ENCODE results near the gene LARP4B.

The LARP4B gene

GRCh38 chr10:932589-932988 lies 1.1 kb upstream of the LARP4B start:
- no peaks in the 10 kb centered on the region for H3K9me3 ChIP-seq (ENCODE audit: control insufficient read depth, insufficient read depth, low read depth, low read length)
- POLR2A ChIA-PET = interaction anchor here (0.6 kb wide), 1 partner anchor 11 kb away, joined by 3 read pairs; no protein-coding TSS in a partner anchor
- H3K36me3 ChIP-seq (ENCODE audit: control insufficient read depth in 2 of 2, insufficient read depth in 1 of 2, low read length in 2 of 2) = peaks cover 0 to 10% of the 10 kb centered on the region in 2 experiments; a peak in 2 of 3 replicates
- H3K27ac ChIP-seq (ENCODE audit: extremely low read depth, low read depth, low read length) = peak overlapping the region; percentile 49; the same call in 1 of the 2 replicates
- H3K4me1 ChIP-seq (ENCODE audit: control insufficient read depth, insufficient read depth, low read length) = peaks cover 17% of the 10 kb centered on the region
- no peak for TF ChIP-seq ZNF747 (tag by site-specific recombination; IDR thresholded peaks at IDR 0.05)
- TF ChIP-seq TSHZ1 (tag by site-specific recombination; IDR thresholded peaks at IDR 0.05; ENCODE audit: borderline replicate concordance) = no peak
- TF ChIP-seq GLI4 (tag by site-specific recombination; IDR thresholded peaks at IDR 0.05) = no peak
- no peak for TF ChIP-seq ZBTB10 (tag by site-specific recombination; IDR thresholded peaks at IDR 0.05)
- no peak for TF ChIP-seq TCF7L2 (IDR thresholded peaks at IDR 0.05; ENCODE audit: borderline replicate concordance, low read depth, low read length)
- TF ChIP-seq ZNF121 (tag by site-specific recombination; IDR thresholded peaks at IDR 0.05) = no peak
- no peak for TF ChIP-seq ZFP69B (tag by site-specific recombination; IDR thresholded peaks at IDR 0.05)
- no peak for TF ChIP-seq MYNN (tag by site-specific recombination; IDR thresholded peaks at IDR 0.05; ENCODE audit: borderline replicate concordance)
- no peak for TF ChIP-seq ZNF132 (tag by site-specific recombination; IDR thresholded peaks at IDR 0.05; ENCODE audit: borderline replicate concordance)
- no peak for TF ChIP-seq PATZ1 (tag by site-specific recombination; IDR thresholded peaks at IDR 0.05)
- no peak for TF ChIP-seq ZNF146 (tag by site-specific recombination; IDR thresholded peaks at IDR 0.05)
- TF ChIP-seq MZF1 (tag by site-specific recombination; IDR thresholded peaks at IDR 0.05; ENCODE audit: borderline replicate concordance) = no peak
- TF ChIP-seq ZNF701 (tag by site-specific recombination; IDR thresholded peaks at IDR 0.05) = no peak
- no peak for TF ChIP-seq ZNF169 (tag by site-specific recombination; IDR thresholded peaks at IDR 0.05)
- H3K4me3 ChIP-seq (ENCODE audit: low read depth, low read length) = no peak overlapping the region
- CTCF ChIA-PET = interaction anchor here (0.6 kb wide), 1 partner anchor 56 kb away, joined by 3 read pairs; the partner anchor contains the start of gene GTPBP4

- peaks cover 2 to 18% of the 10 kb centered on the region in 2 experiments for H3K36me3 ChIP-seq (ENCODE audit: control insufficient read depth in 2 of 2, insufficient read depth in 1 of 2, low read length in 2 of 2)
- ChIA-PET POLR2A (interaction anchor here (1.0 to 1.5 kb wide), 4 partner anchors 8 to 125 kb away, joined by 3 to 6 read pairs (median 4); partner anchors contain the start of genes IDI1 and WDR37), CTCF (interaction anchor here (0.8 to 1.0 kb wide), 2 partner anchors 15 to 130 kb away, joined by 3 read pairs; no protein-coding TSS in a partner anchor)
- H3K9me3 ChIP-seq (ENCODE audit: control insufficient read depth, insufficient read depth, low read depth, low read length) = no peaks in the 10 kb centered on the region
- peak overlapping the region; percentile 78 for H3K4me3 ChIP-seq (ENCODE audit: low read depth, low read length)
- peak overlapping the region; percentile 97 for H3K27ac ChIP-seq (ENCODE audit: extremely low read depth, low read depth, low read length)
- H3K4me1 ChIP-seq (ENCODE audit: control insufficient read depth, insufficient read depth, low read length) = peaks cover 29% of the 10 kb centered on the region
- no peak for TF ChIP-seq ATF2 (tag by site-specific recombination; IDR thresholded peaks at IDR 0.05; ENCODE audit: low read depth)
- TF ChIP-seq PATZ1 (tag by site-specific recombination; IDR thresholded peaks at IDR 0.05) = no peak
- no peak for TF ChIP-seq ZNF138 (tag by site-specific recombination; IDR thresholded peaks at IDR 0.05; ENCODE audit: borderline replicate concordance)
- TF ChIP-seq ZNF10 (tag by site-specific recombination; IDR thresholded peaks at IDR 0.05) = no peak
- TF ChIP-seq PBX3 (CRISPR knock-in tag; IDR thresholded peaks at IDR 0.05) = no peak
- peak; percentile 45 for TF ChIP-seq SP2 (tag by site-specific recombination; IDR thresholded peaks at IDR 0.05)
- no peak for TF ChIP-seq ZNF24 (tag by site-specific recombination; IDR thresholded peaks at IDR 0.05)
Observed at GRCh38 chr10:930625-931325, 730 bp downstream of the LARP4B start.
